ENCODE data around the gene MFSD2A.

- TF ChIP-seq CTCF (IDR thresholded peaks at IDR 0.05): no peak
- TF ChIP-seq POLR2A (IDR thresholded peaks at IDR 0.05): no peak
Measured at GRCh38 chr1:39908534-39908933, 46.4 kb upstream of the MFSD2A start.

Measured in thyroid gland (tissue), 4 donors.